Tibial artery (tissue), 4 donors: ENCODE data around the gene DHX36.

Experiments used
- DNase-seq, 2 donors: peaks; one replicate each; pipeline ENCODE4 v3.0.0-alpha.2; 2019
- H3K27ac ChIP-seq, 2 donors: fragments of 200-600 bp; sonication (generic) in 1 of 2; 1 replicate in 1 of 2; 2 replicates in 1 of 2; pipeline ENCODE4 v1.5.1; 2018 to 2019; ENCODE audit warnings: mild to moderate bottlenecking in 1 of 2
- H3K27me3 ChIP-seq, 2 donors: fragments of 200-600 bp; sonication (generic) in 1 of 2; one replicate each; pipeline versions ENCODE4 v1.5.1 to v1.6.0; 2016 to 2019
- H3K36me3 ChIP-seq, 3 donors: fragments of 200-600 bp; sonication (generic) in 2 of 3; one replicate each; pipeline ENCODE4 v1.5.1; 2016 to 2019; ENCODE audit warnings: mild to moderate bottlenecking in 2 of 3
- H3K4me1 ChIP-seq, 4 donors: fragments of 200-600 bp; sonication (generic) in 2 of 4; 1 replicate in 3 of 4; 2 replicates in 1 of 4; pipeline ENCODE4 v1.5.1; 2016 to 2019
- H3K4me3 ChIP-seq, 2 donors: fragments of 200-600 bp; sonication (generic) in 1 of 2; 1 replicate in 1 of 2; 2 replicates in 1 of 2; pipeline ENCODE4 v1.5.1; 2018 to 2019; ENCODE audit warnings: mild to moderate bottlenecking in 2 of 2
- H3K9me3 ChIP-seq, 3 donors: fragments of 200-600 bp; sonication (generic) in 1 of 3; one replicate each; pipeline ENCODE4 v1.5.1; 2016 to 2019
- CTCF ChIP-seq, 2 experiments: fragments of 200-600 bp in 1 of 2; fragments of 450-650 bp in 1 of 2; IDR thresholded peaks; one replicate each; pipeline ENCODE4 v1.5.1; 2017 to 2019; ENCODE audit warnings: antibody characterized with exemption in 2 of 2, mild to moderate bottlenecking in 1 of 2, moderate library complexity in 1 of 2
- intact Hi-C: fragments of 100-400 bp; cut with DNase I; formaldehyde crosslinking; loops from one replicate; pipeline ENCODE4 v1.15.0; 2023; ENCODE audit warnings: low total_unique reads

DHX36 gene

GRCh38 chr3:154307363-154307762, 16.9 kb downstream of the DHX36 start:
- Histone ChIP-seq H3K36me3 (peaks cover 45 to 52% (median 51%) of the 10 kb centered on the region in 3 donors), H3K4me1 (peaks cover 0 to 4% (median 0%) of the 10 kb centered on the region in 4 donors), H3K4me3 (no peak overlapping the region), H3K27ac (no peak overlapping the region), H3K9me3 (no peaks in the 10 kb centered on the region), H3K27me3 (no peaks in the 10 kb centered on the region)
- TF ChIP-seq CTCF (IDR thresholded peaks at IDR 0.05), result no peak
- DNase-seq, result no peak
- intact Hi-C loops, result no loop called here

GRCh38 chr3:154304936-154305335, 19.4 kb downstream of the DHX36 start:
- H3K27me3 ChIP-seq, result no peaks in the 10 kb centered on the region

GRCh38 chr3:154304116-154304786, 20.0 kb downstream of the DHX36 start:
- Histone ChIP-seq H3K4me1 (peaks cover 0 to 4% (median 0%) of the 10 kb centered on the region in 4 donors), H3K36me3 (peaks cover 57 to 81% (median 77%) of the 10 kb centered on the region in 3 donors), H3K4me3 (no peak overlapping the region), H3K27me3 (no peaks in the 10 kb centered on the region), H3K9me3 (no peaks in the 10 kb centered on the region), H3K27ac (no peak overlapping the region)
- intact Hi-C loops, result no loop called here
- no peak for TF ChIP-seq CTCF (IDR thresholded peaks at IDR 0.05)
- DNase-seq, result no peak

More at GRCh38 chr3:154304936-154305335, 19.4 kb downstream of the DHX36 start:
- intact Hi-C loops, result no loop called here
- Histone ChIP-seq H3K9me3 (no peaks in the 10 kb centered on the region), H3K27ac (no peak overlapping the region), H3K36me3 (peaks cover 53 to 74% (median 72%) of the 10 kb centered on the region in 3 donors), H3K4me1 (peaks cover 0 to 4% (median 0%) of the 10 kb centered on the region in 4 donors), H3K4me3 (no peak overlapping the region)
- no peak for DNase-seq
- TF ChIP-seq CTCF (IDR thresholded peaks at IDR 0.05), result no peak

- no peak for TF ChIP-seq CTCF (IDR thresholded peaks at IDR 0.05)
- intact Hi-C loops, result no loop called here
- Histone ChIP-seq H3K27me3 (no peaks in the 10 kb centered on the region), H3K4me1 (no peaks in the 10 kb centered on the region), H3K9me3 (no peaks in the 10 kb centered on the region), H3K27ac (no peak overlapping the region), H3K36me3 (peaks cover 55 to 90% (median 89%) of the 10 kb centered on the region in 3 donors), H3K4me3 (no peak overlapping the region)
- DNase-seq, result no peak
These were observed 22.7 kb downstream of the DHX36 start for GRCh38 chr3:154301561-154301960.

- H3K9me3 ChIP-seq, result no peaks in the 10 kb centered on the region
- H3K4me1 ChIP-seq, result no peaks in the 10 kb centered on the region
- H3K27me3 ChIP-seq, result no peaks in the 10 kb centered on the region
- no peak overlapping the region for H3K27ac ChIP-seq
- H3K36me3 ChIP-seq, result peaks cover 63 to 88% (median 87%) of the 10 kb centered on the region in 3 donors
- intact Hi-C loops, result no loop called here
- no peak for DNase-seq
- TF ChIP-seq CTCF (IDR thresholded peaks at IDR 0.05), result no peak
- no peak overlapping the region for H3K4me3 ChIP-seq
These were observed 30.3 kb downstream of the DHX36 start for GRCh38 chr3:154294016-154294415.
